Left forelimb (tissue), 1 donor: ENCODE data around the gene CHRNA4.
"Not testable (repeated sequence)": the region's sequence is repeated elsewhere in the genome, so short reads cannot be mapped to it uniquely, and the experiment has no call there.

Experiments used
- DNase-seq: peaks from one replicate; pipeline ENCODE4 v3.0.0-alpha.2; 2018; ENCODE audit warnings: low spot score

Gene CHRNA4

GRCh38 chr20:63397946-63398450 is 36.8 kb upstream of the CHRNA4 start:
- DNase-seq = no peak

GRCh38 chr20:63397155-63397843 is 36.1 kb upstream of the CHRNA4 start:
- DNase-seq = no peak

GRCh38 chr20:63396300-63396699 is 35.2 kb upstream of the CHRNA4 start:
- no peak for DNase-seq

- DNase-seq = no peak
Observed at GRCh38 chr20:63395723-63396122, 34.6 kb upstream of the CHRNA4 start.

GRCh38 chr20:63394920-63395455 is 33.8 kb upstream of the CHRNA4 start:
- DNase-seq = no peak

GRCh38 chr20:63394069-63394919 is 33.1 kb upstream of the CHRNA4 start:
- DNase-seq = no peak

GRCh38 chr20:63393566-63393965 is 32.4 kb upstream of the CHRNA4 start:
- no peak for DNase-seq

- no peak for DNase-seq
Observed at GRCh38 chr20:63392465-63393365, 31.6 kb upstream of the CHRNA4 start.

- no peak for DNase-seq
Observed at GRCh38 chr20:63387917-63388316, 26.8 kb upstream of the CHRNA4 start.

- no peak for DNase-seq
Observed at GRCh38 chr20:63387393-63387792, 26.2 kb upstream of the CHRNA4 start.

GRCh38 chr20:63386491-63386890 is 25.3 kb upstream of the CHRNA4 start:
- DNase-seq = no peak

- DNase-seq = no peak
Observed at GRCh38 chr20:63385819-63386218, 24.7 kb upstream of the CHRNA4 start.

GRCh38 chr20:63384336-63384735 is 23.2 kb upstream of the CHRNA4 start:
- DNase-seq = no peak

GRCh38 chr20:63383556-63383955 is 22.4 kb upstream of the CHRNA4 start:
- DNase-seq = no peak

GRCh38 chr20:63382551-63383300 is 21.6 kb upstream of the CHRNA4 start:
- no peak for DNase-seq

GRCh38 chr20:63381781-63382431 is 20.8 kb upstream of the CHRNA4 start:
- DNase-seq = no peak

GRCh38 chr20:63380346-63380870 is 19.3 kb upstream of the CHRNA4 start:
- no peak for DNase-seq

- DNase-seq = not testable (repeated sequence)
Observed at GRCh38 chr20:63379872-63380271, 18.7 kb upstream of the CHRNA4 start.

GRCh38 chr20:63379296-63379695 is 18.1 kb upstream of the CHRNA4 start:
- no peak for DNase-seq

- DNase-seq = no peak
Observed at GRCh38 chr20:63378626-63379025, 17.5 kb upstream of the CHRNA4 start.
